ENCODE measurements around the gene FMNL2. TPM values are rescaled to one million over a fixed set of nuclear protein-coding genes. Genes with fewer than 3 reads are reported as not detected.

The FMNL2 gene
- total RNA-seq, 1 experiment from 2014 or later, result 37.5 TPM

DNA sequence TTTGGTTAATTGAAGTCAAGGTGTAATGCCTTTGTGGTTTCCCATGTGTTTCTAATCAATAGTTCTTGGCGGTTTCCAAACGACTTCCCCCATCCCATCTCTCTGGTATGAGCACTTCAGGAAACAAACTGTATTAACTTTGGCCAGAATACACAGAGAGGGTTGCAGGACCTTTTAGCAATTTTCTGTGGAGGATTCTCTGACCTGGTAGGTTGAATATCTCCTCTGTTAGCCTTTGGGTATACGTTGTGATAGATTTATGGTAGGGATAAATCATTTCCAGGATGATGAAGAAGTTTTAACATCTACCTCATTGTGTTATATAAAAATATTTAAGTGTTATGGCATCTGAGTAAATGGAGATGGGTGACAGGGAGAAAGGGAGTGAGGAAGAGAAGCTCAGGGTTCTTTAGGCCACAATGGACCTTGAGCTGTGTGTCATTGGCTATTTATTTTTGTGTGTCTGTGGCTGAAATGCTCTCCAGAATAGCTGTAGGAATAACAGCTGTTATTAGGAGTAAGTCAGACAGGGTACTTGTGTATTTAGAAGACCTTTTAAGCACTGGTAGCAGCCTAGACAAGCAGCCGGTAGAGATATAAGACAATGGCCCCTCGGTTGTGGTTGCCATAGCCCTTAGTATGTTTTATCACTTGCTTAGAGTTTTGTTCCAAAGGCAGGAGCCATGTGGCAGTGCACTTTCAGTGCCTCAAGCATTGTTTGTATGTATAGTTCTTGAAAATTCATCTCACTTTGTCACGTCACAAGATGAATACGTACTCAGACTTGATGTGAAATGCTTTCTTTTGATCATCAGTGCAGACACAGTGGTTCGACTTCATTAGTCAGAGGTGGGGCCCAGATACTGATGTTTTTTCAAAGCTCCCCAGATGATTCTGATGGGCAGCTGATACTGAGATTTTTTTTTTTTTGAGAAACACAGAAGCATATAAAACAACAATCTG, 91.1 kb downstream of the FMNL2 start:
- DNase-seq (ENCODE audit: low spot score), result no peak

DNA sequence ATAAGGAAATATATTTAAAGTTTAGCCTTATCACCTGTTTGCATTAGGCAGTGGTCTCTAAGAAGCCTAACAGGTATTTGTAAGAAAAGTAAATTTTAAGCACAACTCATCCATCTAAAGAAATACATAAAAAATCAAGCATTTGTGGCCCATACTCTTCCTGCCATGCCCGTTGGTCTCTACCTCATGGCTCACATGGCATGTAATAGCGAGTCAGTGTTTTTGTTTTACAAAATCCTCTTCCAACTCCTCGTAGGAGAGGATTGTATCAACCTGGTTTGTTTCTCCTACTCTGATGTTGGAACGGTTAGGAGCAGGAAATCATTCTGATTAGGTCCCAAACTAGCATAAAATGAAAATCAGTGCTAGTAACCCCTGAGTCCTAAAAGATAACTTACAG, 91.8 kb downstream of the FMNL2 start:
- DNase-seq (ENCODE audit: low spot score), result no peak

GRCh38 chr2:152427902-152428301, 92.9 kb downstream of the FMNL2 start:
- DNase-seq (ENCODE audit: low spot score), result no peak

- no peak for DNase-seq (ENCODE audit: low spot score)
Observed at GRCh38 chr2:152428800-152429582, 94.0 kb downstream of the FMNL2 start.

GRCh38 chr2:152430876-152431275, 95.9 kb downstream of the FMNL2 start:
- no peak for DNase-seq (ENCODE audit: low spot score)

DNA sequence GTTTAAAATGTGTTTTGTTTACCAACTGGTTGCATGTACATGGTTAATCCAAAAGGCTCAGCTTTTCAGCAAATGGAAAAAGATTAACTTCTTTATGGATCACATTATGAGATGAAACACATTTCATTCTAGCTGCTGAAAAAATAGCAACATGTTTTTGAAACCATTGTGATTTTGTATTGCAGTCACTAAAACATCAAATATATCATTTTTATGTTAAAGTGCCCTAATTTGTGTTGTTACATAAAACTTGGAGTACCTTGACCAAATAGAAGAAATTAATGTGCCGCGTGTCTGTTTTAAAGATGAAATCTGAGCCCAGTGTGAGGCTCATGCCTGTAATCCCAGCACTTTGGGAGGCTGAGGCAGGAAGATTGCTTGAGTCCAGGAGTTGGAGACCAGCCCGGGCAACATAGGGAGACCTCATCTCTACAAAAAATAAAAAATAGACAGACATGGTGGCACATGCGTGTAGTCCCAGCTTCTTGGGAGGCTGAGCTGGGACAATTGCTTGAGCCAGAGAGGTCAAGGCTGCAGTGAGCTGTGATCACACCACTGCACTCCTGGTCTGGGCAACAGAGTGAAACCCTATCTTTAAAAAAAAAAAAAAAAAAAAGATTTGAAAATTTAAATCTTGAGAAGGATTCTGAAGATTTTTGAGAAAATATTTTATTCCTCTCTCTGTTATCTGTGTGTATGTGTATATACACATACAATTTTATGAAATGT, 96.6 kb downstream of the FMNL2 start:
- no peak for DNase-seq (ENCODE audit: low spot score)

DNA sequence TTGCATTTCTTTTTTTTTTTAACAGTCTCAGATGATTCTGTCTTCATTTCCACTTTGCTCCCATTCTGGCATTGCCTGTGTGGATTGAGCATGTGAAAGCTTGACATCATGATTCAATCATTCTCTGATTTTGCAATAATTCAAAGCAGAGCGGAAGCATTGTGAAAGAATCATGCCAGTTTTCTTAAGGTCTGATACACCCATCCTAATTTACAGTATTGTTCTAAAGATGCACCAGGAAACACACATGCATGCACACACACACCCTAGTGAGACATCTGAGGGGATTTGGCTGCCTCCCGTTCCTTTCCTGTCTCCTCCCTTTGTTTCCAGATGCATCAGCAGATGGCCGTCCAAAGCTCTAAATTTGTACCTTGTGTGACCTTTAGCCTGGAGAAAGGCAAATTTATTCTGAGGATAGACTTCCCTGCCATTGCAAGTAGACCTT, 97.3 kb downstream of the FMNL2 start:
- no peak for DNase-seq (ENCODE audit: low spot score)

DNA sequence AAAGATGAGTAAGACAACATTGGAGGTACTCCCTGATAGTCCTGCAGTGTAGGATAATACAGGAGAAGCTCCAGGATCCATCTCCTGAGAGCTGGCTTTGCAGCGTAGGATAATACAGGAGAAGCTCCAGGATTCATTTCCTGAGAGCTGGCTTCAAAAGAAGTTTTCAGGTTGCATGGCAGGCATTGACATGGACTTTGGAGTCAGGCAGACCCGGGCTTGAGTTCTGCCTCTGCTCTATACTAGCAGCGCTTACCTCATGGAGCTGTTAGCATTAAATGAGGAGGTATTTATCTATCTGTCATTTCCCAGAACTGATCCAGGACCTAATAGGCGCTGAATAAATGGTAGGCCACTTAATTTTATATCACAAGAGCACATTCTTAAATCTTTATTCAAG, 97.8 kb downstream of the FMNL2 start:
- no peak for DNase-seq (ENCODE audit: low spot score)

- DNase-seq (ENCODE audit: low spot score), result no peak
Observed at GRCh38 chr2:152433289-152433688, 98.3 kb downstream of the FMNL2 start.

- DNase-seq (ENCODE audit: low spot score), result no peak
Observed at GRCh38 chr2:152433791-152434190, 98.8 kb downstream of the FMNL2 start.

GRCh38 chr2:152434395-152435182, 99.6 kb downstream of the FMNL2 start:
- no peak for DNase-seq (ENCODE audit: low spot score)

GRCh38 chr2:152436148-152436547, 101.2 kb downstream of the FMNL2 start:
- no peak for DNase-seq (ENCODE audit: low spot score)

DNA sequence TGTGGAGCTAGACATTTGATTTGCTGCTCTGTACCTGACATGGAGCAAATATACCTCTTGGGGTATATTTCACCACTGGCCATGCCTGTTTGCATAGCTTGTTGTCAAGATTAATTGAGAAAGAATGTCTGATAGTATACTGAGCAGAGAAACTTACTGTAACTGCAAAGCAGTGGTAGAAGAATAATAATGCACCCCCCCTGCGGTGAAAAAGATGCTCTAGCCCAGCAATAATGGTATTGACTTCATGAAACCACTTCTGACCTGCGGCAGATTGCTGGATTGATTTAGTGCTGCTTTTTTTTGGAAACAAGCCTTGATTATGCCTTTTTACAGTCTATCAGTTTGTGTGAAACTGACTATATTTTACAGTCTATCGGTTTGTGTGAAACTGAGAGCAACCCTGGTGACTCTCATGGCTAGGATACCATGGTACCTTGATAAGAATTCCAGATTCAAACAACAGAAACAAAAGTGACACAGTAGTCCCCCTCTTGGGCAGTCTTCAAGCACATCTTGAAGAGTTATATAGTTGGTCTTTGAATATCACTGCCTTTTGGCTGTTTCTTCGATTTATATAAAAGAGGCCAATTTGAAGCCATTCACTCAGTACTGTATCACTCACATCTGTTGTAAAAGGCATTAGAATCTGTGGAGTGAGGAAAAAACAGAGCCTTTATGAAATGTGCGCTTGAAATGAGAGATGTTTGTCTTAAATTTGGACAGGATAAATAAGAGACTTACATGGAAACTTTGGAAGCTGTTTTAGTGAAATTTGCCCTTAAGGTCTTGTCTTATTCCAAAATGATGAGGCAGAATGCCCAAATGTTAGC, 102.5 kb downstream of the FMNL2 start:
- DNase-seq (ENCODE audit: low spot score), result no peak

DNA sequence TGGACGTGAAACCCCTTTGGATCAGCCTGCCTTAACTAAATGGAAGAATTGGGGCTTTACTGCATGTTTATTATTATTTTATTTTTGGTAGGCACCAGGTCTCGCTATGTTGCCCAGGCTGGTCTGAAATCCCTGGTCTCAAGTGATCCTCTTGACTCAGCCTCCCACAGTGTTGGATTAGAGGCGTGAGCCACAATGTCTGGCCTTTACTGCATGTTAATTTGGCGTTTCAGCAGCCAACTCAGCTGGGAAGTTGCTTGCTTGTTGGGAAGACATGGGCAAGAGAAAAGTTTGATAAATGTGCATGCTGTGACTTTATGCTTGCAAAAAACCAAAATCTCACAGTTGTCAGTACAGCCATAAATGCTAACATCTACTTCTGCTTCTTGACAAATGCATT, 105.1 kb downstream of the FMNL2 start:
- no peak for DNase-seq (ENCODE audit: low spot score)

GRCh38 chr2:152440460-152440859, 105.5 kb downstream of the FMNL2 start:
- no peak for DNase-seq (ENCODE audit: low spot score)

- DNase-seq (ENCODE audit: low spot score), result no peak
Observed at GRCh38 chr2:152441961-152442360, 107.0 kb downstream of the FMNL2 start.

DNA sequence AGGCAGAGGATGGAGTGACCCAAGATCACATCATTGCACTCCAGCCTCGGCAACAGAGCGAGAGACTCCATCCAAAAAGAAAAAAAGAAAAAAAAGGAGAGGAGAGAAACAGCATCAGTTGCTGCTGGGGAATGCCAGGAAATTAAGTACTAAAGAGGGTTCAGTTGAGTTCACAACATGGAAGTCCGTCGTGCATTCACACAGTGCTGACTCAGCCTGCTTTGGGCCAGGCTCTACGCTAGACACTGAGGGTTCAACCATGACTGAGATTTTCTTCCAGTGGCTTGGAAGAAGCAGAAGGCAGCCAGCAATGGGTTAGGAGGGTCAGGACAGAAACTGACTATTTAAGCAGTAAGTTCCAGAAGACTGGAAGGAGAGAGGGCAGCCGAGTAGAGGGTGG, 108.8 kb downstream of the FMNL2 start:
- DNase-seq (ENCODE audit: low spot score), result no peak

DNA sequence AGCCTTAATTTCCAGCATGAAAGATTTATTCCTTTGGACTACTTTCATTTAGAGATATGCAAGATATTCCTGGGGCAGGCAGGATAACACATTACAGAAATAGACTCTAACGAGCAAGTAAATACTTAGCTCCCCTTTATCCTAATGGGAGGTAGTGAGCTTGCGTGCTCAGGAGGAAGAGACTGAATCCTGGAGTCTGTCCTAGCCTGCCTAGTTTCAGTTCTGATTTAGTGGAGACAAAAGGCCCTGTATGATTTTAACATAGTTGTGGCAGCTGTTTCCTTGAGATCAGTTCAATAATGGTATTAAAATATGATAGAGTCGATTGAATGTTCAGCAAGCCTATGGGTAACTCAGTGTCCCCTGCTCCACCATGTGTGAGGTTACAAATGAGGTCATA, 109.5 kb downstream of the FMNL2 start:
- DNase-seq (ENCODE audit: low spot score), result no peak

GRCh38 chr2:152445375-152445774, 110.4 kb downstream of the FMNL2 start:
- DNase-seq (ENCODE audit: low spot score), result no peak

DNA sequence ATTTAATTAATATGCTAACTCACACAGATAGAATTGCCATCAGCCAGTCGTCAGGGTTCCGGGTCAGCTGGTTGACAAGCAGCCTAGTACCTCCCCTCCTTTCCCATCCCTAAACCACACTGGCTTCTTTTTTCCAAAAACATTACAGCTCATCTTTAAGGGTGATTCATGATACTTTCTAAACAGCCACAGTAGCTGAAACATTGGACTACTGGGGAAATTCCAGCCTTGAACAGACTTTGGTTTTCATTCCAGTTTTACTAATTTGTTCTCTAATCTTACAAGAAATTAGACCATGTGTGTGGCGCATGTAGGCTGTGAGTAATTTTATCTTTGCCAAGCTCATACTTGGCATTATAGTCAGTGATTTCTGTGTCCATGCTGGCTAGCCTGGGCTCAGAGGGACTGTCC, 110.8 kb downstream of the FMNL2 start:
- DNase-seq (ENCODE audit: low spot score), result peak; percentile 84
